VCaP (cell line): ENCODE results near the gene NLGN4X.

Experiments used
- H3K27ac ChIP-seq: fragments of 450-650 bp; 2 replicates; pipeline ENCODE4 v1.5.1; 2017
- TF ChIP-seq, protein P1 (sequence below): fragments of 450-650 bp; conservative IDR thresholded peaks from 2 replicates; pipeline ENCODE4 v1.5.1; 2017; ENCODE audit warnings: mild to moderate bottlenecking, moderate library complexity

NLGN4X gene

DNA sequence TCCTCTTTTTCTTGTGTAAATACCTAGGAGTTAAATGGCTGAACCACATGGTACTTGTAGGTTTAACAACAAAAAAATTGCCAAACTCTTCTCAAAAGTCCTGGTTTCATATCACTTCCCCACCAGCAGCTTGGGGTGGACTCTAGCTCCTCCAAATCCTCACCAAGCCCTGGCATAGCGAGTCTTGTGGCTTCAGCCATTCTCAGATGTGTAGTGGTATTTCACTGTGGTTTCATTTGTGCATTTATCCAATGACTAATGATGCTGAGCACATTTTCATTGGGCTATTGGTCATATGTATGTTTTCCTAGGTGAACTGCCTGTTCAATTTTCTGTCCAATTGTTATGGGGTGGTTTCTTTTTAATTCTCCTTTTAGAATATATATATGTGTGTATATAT lies 249.3 kb downstream of the NLGN4X start:
- TF ChIP-seq, protein P1, sequence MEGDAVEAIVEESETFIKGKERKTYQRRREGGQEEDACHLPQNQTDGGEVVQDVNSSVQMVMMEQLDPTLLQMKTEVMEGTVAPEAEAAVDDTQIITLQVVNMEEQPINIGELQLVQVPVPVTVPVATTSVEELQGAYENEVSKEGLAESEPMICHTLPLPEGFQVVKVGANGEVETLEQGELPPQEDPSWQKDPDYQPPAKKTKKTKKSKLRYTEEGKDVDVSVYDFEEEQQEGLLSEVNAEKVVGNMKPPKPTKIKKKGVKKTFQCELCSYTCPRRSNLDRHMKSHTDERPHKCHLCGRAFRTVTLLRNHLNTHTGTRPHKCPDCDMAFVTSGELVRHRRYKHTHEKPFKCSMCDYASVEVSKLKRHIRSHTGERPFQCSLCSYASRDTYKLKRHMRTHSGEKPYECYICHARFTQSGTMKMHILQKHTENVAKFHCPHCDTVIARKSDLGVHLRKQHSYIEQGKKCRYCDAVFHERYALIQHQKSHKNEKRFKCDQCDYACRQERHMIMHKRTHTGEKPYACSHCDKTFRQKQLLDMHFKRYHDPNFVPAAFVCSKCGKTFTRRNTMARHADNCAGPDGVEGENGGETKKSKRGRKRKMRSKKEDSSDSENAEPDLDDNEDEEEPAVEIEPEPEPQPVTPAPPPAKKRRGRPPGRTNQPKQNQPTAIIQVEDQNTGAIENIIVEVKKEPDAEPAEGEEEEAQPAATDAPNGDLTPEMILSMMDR: no peak
- no peak overlapping the region for H3K27ac ChIP-seq

DNA sequence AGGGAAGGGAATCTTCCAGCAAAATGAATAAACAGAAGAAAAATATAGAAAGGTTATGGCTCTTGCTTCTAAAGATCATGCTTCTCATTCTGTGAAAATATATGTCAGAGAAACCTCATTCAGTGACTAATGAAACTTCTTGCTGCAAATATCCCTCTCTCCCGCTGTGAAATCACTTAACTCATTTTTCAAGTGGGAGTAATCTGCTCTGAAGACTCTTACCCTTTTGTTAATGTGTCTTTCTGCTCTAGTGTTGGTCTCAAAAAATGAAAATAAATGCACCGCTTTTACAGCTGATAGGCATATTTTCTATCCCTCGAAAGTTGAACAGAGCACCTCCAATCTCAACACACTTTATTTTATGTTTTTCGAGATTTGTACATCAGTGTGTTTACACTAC lies 252.3 kb downstream of the NLGN4X start:
- TF ChIP-seq, protein P1: no peak
- no peak overlapping the region for H3K27ac ChIP-seq

DNA sequence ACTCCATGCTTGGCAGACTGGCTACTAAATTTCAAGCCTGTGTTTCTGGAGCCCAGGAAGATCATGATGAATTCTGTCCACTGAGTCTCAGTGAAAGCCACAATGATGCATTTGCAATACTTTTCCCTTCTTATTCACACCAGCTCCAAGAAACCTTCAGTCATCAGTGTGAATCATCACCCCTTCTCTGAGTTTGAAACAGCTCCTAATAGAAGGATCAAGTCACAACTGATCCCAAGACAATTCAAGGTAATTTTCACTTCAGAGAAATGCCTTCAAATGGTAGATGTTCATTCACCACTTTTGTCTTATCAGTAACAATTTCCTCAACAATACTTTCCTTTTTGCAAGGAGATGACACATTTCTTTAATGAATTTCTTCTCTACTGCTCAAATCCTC lies 257.4 kb downstream of the NLGN4X start:
- TF ChIP-seq, protein P1: no peak
- no peak overlapping the region for H3K27ac ChIP-seq

DNA sequence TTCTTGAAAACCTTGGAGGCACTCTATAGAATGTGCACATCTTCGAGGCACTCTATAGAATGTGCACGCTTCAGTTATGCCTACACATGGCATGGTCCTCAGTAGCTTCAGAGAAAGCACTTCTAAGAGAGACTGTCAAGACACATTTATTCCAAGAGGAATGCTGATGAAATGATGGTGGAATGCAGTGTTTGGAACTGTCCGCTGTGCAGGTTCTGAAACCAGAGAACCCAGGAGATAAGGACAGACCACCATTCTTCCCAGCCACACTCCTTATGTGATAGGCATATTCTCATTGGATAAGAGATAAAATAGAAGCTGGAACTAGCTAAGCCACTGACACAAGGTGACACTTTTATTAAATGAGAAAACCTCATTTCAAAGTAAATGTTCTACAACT lies 263.3 kb downstream of the NLGN4X start:
- TF ChIP-seq, protein P1: no peak

DNA sequence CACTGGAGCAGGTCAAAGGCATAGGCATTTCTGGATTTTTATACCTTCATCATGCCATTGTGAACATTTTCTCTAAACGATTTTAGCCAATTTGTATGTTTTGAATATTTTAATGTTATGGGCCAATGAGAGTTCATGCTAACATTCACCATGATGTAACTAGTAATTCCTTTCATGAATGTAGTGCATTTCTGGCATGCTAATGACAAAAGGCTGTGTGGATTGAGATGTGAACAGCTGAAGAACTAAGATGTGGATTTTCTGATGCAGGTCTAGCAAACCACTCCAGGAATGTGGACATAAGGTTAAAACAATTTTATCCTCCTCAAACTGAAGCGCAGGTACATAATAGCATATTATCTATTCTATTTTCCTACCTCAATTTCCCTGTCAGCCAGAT lies 269.4 kb downstream of the NLGN4X start:
- TF ChIP-seq, protein P1: no peak
- H3K27ac ChIP-seq: no peak overlapping the region

More for the DNA sequence above, 263.3 kb downstream of the NLGN4X start:
- H3K27ac ChIP-seq: no peak overlapping the region

DNA sequence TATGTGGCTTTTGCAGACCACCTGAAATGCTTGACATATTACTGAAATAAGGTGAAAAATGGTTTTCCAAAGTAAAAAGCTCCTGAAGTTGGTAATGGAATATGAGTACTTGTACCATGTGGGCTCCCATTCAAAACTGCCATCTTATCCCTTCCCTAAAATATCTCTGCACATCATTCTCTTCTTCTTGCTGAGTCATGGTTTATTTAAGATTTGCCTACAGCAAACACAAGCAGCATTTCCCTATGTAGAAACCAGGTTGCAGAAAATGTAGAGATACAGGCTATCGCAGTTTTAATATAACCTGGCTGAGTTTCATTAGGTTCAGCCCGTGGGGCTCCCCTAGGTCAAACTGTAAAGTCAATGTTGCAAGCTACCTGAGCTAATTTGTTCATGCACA lies 270.1 kb downstream of the NLGN4X start:
- TF ChIP-seq, protein P1: no peak
- no peak overlapping the region for H3K27ac ChIP-seq

DNA sequence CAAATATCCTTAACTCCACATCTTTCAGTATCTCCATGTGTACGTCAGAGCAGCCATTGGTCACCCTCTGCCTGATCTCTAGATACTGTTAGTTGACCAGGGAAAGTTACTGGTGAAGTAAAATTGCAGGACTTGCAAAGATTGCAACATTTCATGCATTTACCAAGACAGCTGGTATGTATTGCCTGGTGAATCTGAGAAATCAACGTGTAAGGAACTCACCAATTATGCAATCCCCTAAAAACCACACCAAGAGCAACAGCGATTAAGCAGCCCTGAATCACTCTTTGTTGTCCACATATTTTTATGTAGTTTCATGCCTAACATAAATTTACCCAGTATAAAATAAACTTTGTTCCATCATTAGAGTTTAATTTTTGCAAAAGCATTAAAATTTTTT lies 271.2 kb downstream of the NLGN4X start:
- TF ChIP-seq, protein P1: no peak
- H3K27ac ChIP-seq: no peak overlapping the region

DNA sequence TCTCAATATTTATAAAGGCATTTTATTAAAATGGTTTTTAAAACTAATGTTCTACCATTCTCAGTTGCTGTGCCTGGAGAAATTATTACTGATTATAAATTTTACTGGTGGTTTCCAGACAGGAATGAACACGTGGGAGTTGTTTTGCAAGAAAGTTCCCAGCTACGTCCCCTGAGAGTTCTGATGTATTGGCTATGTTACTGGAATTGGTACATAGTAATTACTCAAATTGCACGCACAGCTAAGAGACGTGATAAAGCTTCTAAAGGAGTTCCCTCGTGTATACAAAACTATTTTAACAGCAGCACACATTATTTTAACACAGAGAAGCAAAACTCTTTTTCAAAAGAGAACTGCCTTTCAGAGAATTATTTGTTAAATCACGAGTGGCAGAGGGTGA lies 292.2 kb downstream of the NLGN4X start:
- H3K27ac ChIP-seq: no peak overlapping the region
- TF ChIP-seq, protein P1: no peak
